AG04450 (cell line): ENCODE data around the gene ANKRD1. TPM values are rescaled to one million over a fixed set of nuclear protein-coding genes. Genes with fewer than 3 reads are reported as not detected.

Experiments
- CTCF ChIA-PET: fragments of 300-600, 350-600 bp; formaldehyde crosslinking; extraction: SDS; loops from one replicate; lab custom pipeline; 2022; ENCODE audit warnings: antibody characterized with exemption, inconsistent platforms; lab: Charles Lee
- POLR2A ChIA-PET: fragments of 350-600 bp; formaldehyde crosslinking; extraction: SDS; loops from one replicate; lab custom pipeline; 2021; ENCODE audit warnings: antibody characterized with exemption, inconsistent platforms; lab: Yijun Ruan, JAX
- DNase-seq: peaks from one replicate; pipeline ENCODE4 v3.0.0-alpha.2; 2011; ENCODE audit warnings: low read depth, low spot score
- H3K27ac ChIP-seq: one replicate; pipeline ENCODE4 v1.5.1; 2012; ENCODE audit warnings: low read depth, low read length, control low read depth
- H3K27me3 ChIP-seq: one replicate; pipeline ENCODE4 v1.6.0; 2012; ENCODE audit warnings: low read length; ENCODE audit not compliant: control insufficient read depth, insufficient read depth
- H3K4me3 ChIP-seq: 2 replicates; pipeline ENCODE4 v1.5.1; 2011; ENCODE audit warnings: mild to moderate bottlenecking, low read depth, low read length, control low read depth
- H3K9me3 ChIP-seq: 2 replicates; pipeline ENCODE4 v1.5.1; 2012; ENCODE audit warnings: low read length; ENCODE audit not compliant: control insufficient read depth, insufficient read depth
- CTCF ChIP-seq: IDR thresholded peaks from 2 replicates; pipeline ENCODE4 v1.5.1; 2011; ENCODE audit warnings: low read depth, low read length, control low read depth, inconsistent platforms
- polyA plus RNA-seq: library from polyadenylated mRNA; depleted of rRNA; stranded (reverse); fragments of >200 nt; gene quantifications from 2 replicates; pipeline ENCODE4 v1.2.3, GENCODE V29; 2011

The ANKRD1 gene
- polyA plus RNA-seq, 1 experiment: 0.53 TPM

DNA sequence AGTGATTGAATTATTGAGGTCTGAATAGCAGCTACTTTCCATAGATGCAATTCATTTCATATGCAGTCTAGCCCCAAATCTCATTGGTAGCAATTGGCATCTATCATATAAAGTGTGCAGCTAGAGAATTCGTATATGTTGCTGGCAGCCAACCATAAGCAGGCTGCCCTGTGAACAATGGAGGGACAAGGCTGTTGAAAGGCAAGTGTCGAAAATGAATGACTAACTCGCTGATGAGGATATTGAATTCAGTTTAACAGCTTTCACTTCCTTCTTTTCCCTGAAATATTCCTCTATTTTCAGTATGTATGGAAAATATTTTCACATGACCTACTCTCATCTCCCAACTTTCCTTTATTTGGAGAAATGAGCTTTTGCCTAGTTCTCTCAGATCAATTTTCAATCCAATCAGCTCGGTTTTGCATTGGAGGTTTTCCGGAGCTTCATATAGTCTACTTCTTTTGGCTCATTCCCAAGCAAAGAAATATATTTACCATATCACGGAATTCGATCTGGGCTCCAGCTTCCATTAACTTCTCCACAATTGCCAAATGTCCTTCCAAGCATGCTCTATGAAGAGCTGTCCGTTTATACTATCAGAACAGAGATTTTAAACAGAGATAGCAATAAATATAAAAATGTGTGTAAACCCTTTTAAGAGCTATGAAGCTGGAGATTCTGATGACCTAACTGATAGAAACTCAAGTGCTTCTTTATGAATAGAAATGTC, 3.5 kb downstream of the ANKRD1 start:
- Histone ChIP-seq H3K27ac (no peak overlapping the region), H3K9me3 (no peaks in the 10 kb centered on the region), H3K27me3 (no peaks in the 10 kb centered on the region), H3K4me3 (no peak overlapping the region)
- no peak for DNase-seq
- ChIA-PET CTCF (interaction anchor here (0.6 to 4.2 kb wide), 7 partner anchors 12 to 381 kb away, joined by 3 to 30 read pairs (median 4); no protein-coding TSS in a partner anchor), POLR2A (no interaction called here)
- no peak for TF ChIP-seq CTCF

DNA sequence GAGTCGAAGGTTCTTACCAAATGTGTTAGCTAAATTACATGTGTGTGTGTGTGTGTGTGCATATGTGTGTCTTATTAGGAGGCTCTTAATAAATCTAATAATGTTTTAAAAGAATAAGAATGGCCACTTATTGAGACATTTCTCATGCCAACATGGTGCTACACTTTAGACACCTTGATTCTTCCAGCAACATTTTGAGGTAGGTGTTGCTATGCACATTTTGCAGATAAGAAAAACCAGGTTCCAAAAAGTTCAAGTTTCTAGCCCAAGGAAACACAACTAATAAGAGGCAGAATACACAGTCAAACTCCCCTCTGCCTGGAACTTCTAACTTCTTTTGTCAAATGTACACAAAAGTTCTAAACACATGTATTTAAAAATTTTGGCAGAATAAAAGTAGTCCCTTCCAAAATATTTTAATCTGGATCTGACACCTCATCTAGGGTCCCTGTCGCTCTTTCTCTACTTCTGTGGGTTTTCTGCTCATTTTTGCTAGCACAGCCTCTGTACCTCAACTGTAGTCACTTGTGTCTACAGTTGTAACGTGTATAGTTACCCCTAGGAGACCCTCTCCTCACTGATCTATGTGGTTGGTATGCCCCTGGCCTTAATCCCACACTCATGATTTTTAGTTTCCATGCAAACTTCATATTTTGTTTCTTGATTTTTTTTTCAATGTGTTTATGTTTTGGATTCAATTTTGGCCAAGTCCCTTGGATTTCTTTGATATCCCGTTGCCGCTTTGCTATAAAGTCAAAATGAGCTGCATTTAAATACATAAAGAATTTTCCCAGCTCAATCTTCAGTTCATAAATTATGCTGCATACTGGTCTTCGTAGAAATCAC, 4.3 kb downstream of the ANKRD1 start:
- CTCF ChIA-PET: interaction anchor here (0.6 to 4.2 kb wide), 6 partner anchors 37 to 382 kb away, joined by 3 to 30 read pairs (median 4); no protein-coding TSS in a partner anchor
- no peak for TF ChIP-seq CTCF
- no peaks in the 10 kb centered on the region for H3K27me3 ChIP-seq
- no peak for DNase-seq
- no peak overlapping the region for H3K4me3 ChIP-seq
- POLR2A ChIA-PET: no interaction called here
- no peak overlapping the region for H3K27ac ChIP-seq
- H3K9me3 ChIP-seq: no peaks in the 10 kb centered on the region

DNA sequence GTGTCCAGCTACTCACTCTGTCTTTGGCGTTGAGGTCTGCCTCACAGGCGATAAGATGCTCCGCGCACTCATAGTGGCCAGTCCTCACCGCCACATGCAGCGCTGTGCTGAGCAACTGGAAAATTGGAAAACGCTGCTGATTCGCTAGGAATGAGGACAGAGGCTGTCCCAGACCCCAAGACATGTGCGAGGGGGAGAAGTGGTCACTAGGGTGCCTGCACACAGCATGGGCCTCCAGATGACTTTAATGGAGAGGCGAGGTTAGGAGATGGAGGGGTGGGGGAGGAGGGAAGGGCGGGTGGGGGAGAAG, 5.2 kb downstream of the ANKRD1 start:
- ChIA-PET CTCF (interaction anchor here (1.0 kb wide), 1 partner anchor 336 kb away, joined by 3 read pairs; no protein-coding TSS in a partner anchor), POLR2A (no interaction called here)
- no peak for DNase-seq
- no peaks in the 10 kb centered on the region for H3K27me3 ChIP-seq
- no peak overlapping the region for H3K27ac ChIP-seq
- TF ChIP-seq CTCF: no peak
- H3K4me3 ChIP-seq: no peak overlapping the region
- H3K9me3 ChIP-seq: no peaks in the 10 kb centered on the region

DNA sequence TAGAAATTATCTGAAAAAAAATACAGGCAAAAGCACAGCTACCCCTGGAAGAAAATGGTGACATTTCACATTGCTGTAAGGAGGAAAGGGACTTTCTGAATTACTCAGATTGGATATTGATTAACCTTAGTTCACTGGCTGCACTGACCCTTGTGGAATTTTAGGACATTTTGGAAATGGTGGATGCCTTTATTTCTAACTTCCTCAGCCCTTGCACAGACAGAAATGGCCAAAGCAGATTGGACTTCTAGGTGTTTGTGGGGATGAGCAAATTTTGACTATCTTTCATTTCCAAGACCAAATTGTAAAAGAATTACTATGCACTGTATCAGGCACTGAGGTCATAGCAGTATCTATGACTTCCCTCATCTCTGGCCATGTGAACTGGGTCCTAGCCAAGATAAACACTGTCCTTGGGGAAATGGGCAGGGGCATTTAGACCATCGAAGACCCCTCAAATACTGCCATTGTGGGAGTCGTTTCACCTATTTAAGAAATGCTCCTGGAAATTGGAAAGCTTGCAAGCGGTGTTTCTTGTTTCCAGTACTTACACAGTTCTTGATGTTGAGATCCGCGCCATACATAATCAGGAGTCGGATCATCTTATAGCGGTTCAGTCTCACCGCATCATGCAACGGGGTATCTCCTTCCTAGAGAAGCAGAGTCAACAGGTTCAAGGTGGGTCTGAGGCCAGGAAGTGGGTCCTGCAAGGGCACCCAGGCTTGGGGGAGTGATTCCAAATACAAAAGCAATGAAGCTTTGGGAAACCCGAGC, 5.7 kb downstream of the ANKRD1 start:
- CTCF ChIA-PET: interaction anchor here (0.6 to 5.5 kb wide), 3 partner anchors 105 to 337 kb away, joined by 3 to 189 read pairs (median 5); no protein-coding TSS in a partner anchor
- no peak overlapping the region for H3K4me3 ChIP-seq
- DNase-seq: no peak
- POLR2A ChIA-PET: no interaction called here
- no peak overlapping the region for H3K27ac ChIP-seq
- TF ChIP-seq CTCF: no peak
- no peaks in the 10 kb centered on the region for H3K9me3 ChIP-seq
- H3K27me3 ChIP-seq: no peaks in the 10 kb centered on the region
